GM12878 (cell line): ENCODE results near the gene MRPL33.

Experiments
- EGR1 ChIP-seq, 2 experiments: IDR thresholded peaks; 1 replicate in 1 of 2; 2 replicates in 1 of 2; pipeline ENCODE4 v1.6.1; 2011 to 2012; ENCODE audit warnings: low read depth in 2 of 2, low read length in 2 of 2, borderline replicate concordance in 1 of 2, mild to moderate bottlenecking in 1 of 2, moderate library complexity in 1 of 2
- EZH2 ChIP-seq: IDR thresholded peaks from 2 replicates; pipeline ENCODE4 v1.6.1; 2012; ENCODE audit warnings: low read depth, mild to moderate bottlenecking, control low read depth, inconsistent platforms, low read length, borderline replicate concordance; ENCODE audit not compliant: control insufficient read depth
- KDM1A ChIP-seq: fragments of 200-600 bp; sonication (generic); IDR thresholded peaks from 2 replicates; pipeline ENCODE4 v1.6.1; 2016; ENCODE audit warnings: borderline replicate concordance
- TF ChIP-seq, protein P1 (sequence below), 3 experiments: IDR thresholded peaks in 2 of 3; conservative IDR thresholded peaks in 1 of 3; 2 replicates each; pipeline ENCODE4 v1.5.1; 2011; ENCODE audit warnings: low read depth in 3 of 3, low read length in 3 of 3, mild to moderate bottlenecking in 3 of 3, control low read depth in 2 of 3, moderate library complexity in 2 of 3, inconsistent platforms in 1 of 3, mixed read lengths in 1 of 3; ENCODE audit not compliant: control insufficient read depth in 2 of 3, insufficient read depth in 1 of 3; ENCODE audit errors: extremely low read depth in 1 of 3
- TF ChIP-seq, protein P2 (sequence below): fragments of 450-650 bp; IDR thresholded peaks from 2 replicates; pipeline ENCODE4 v1.6.1; 2016; ENCODE audit warnings: mild to moderate bottlenecking, moderate library complexity, borderline replicate concordance

DNA sequence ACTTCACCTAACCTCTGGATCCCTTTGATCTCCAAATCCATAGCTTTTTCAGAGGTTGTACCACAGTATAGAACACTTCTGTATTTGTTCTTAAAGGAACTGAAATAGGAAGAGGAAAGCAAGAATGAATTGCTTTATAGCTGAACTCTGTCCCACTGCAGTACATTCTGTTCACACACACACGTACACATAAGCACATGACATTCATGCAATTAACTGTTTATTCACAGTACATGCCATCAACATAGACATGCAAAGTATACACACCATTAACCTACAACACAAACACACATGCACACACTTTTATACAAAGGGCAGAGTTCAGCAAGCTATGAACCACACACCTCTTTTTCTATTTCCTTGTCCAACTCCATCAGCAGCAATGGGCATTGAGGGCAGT lies 43.2 kb downstream of the MRPL33 start:
- TF ChIP-seq, protein P1, sequence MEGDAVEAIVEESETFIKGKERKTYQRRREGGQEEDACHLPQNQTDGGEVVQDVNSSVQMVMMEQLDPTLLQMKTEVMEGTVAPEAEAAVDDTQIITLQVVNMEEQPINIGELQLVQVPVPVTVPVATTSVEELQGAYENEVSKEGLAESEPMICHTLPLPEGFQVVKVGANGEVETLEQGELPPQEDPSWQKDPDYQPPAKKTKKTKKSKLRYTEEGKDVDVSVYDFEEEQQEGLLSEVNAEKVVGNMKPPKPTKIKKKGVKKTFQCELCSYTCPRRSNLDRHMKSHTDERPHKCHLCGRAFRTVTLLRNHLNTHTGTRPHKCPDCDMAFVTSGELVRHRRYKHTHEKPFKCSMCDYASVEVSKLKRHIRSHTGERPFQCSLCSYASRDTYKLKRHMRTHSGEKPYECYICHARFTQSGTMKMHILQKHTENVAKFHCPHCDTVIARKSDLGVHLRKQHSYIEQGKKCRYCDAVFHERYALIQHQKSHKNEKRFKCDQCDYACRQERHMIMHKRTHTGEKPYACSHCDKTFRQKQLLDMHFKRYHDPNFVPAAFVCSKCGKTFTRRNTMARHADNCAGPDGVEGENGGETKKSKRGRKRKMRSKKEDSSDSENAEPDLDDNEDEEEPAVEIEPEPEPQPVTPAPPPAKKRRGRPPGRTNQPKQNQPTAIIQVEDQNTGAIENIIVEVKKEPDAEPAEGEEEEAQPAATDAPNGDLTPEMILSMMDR (IDR thresholded peaks at IDR 0.05 in 2 of 3, conservative IDR thresholded peaks at IDR 0.05 in 1 of 3; ENCODE audit: control insufficient read depth in 2 of 3, extremely low read depth in 1 of 3, insufficient read depth in 1 of 3, low read depth in 3 of 3, low read length in 3 of 3), result no peak
- no peak for TF ChIP-seq EGR1 (IDR thresholded peaks at IDR 0.05; ENCODE audit: borderline replicate concordance in 1 of 2, low read depth in 2 of 2, low read length in 2 of 2)
- TF ChIP-seq EZH2, result no peak
- TF ChIP-seq, protein P2, sequence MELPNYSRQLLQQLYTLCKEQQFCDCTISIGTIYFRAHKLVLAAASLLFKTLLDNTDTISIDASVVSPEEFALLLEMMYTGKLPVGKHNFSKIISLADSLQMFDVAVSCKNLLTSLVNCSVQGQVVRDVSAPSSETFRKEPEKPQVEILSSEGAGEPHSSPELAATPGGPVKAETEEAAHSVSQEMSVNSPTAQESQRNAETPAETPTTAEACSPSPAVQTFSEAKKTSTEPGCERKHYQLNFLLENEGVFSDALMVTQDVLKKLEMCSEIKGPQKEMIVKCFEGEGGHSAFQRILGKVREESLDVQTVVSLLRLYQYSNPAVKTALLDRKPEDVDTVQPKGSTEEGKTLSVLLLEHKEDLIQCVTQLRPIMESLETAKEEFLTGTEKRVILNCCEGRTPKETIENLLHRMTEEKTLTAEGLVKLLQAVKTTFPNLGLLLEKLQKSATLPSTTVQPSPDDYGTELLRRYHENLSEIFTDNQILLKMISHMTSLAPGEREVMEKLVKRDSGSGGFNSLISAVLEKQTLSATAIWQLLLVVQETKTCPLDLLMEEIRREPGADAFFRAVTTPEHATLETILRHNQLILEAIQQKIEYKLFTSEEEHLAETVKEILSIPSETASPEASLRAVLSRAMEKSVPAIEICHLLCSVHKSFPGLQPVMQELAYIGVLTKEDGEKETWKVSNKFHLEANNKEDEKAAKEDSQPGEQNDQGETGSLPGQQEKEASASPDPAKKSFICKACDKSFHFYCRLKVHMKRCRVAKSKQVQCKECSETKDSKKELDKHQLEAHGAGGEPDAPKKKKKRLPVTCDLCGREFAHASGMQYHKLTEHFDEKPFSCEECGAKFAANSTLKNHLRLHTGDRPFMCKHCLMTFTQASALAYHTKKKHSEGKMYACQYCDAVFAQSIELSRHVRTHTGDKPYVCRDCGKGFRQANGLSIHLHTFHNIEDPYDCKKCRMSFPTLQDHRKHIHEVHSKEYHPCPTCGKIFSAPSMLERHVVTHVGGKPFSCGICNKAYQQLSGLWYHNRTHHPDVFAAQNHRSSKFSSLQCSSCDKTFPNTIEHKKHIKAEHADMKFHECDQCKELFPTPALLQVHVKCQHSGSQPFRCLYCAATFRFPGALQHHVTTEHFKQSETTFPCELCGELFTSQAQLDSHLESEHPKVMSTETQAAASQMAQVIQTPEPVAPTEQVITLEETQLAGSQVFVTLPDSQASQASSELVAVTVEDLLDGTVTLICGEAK, result no peak
- TF ChIP-seq KDM1A, result no peak
